Measurements from ENCODE around the gene NXPE2.

DNA sequence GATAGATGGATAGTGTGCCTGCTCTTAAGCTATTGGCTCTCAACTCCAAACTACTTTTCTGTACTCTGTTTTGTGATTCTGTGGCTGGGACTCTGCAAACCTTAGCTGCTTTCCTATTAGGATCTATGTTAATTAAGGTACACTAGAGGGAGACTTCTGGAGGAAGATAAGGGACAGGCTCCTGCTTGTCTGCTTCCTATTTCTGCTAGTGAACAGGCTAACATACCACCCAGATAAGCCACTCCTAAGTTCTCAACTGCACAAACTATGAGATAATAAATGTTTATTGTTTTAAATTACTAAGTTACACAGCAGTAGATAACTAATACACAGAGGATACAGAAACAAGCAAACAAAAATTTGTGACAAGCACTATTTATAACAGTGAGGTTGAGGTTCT, 10.2 kb upstream of the NXPE2 start:
- TF ChIP-seq POLR2A (IDR thresholded peaks at IDR 0.05), result no peak
- TF ChIP-seq, protein P1, sequence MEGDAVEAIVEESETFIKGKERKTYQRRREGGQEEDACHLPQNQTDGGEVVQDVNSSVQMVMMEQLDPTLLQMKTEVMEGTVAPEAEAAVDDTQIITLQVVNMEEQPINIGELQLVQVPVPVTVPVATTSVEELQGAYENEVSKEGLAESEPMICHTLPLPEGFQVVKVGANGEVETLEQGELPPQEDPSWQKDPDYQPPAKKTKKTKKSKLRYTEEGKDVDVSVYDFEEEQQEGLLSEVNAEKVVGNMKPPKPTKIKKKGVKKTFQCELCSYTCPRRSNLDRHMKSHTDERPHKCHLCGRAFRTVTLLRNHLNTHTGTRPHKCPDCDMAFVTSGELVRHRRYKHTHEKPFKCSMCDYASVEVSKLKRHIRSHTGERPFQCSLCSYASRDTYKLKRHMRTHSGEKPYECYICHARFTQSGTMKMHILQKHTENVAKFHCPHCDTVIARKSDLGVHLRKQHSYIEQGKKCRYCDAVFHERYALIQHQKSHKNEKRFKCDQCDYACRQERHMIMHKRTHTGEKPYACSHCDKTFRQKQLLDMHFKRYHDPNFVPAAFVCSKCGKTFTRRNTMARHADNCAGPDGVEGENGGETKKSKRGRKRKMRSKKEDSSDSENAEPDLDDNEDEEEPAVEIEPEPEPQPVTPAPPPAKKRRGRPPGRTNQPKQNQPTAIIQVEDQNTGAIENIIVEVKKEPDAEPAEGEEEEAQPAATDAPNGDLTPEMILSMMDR (IDR thresholded peaks at IDR 0.05), result no peak
